Liver (tissue), 9 donors: ENCODE results near the gene CYP2J2. TPM values are rescaled to one million over a fixed set of nuclear protein-coding genes. Genes with fewer than 3 reads are reported as not detected.

Source experiments
- DNase-seq: peaks from one replicate; pipeline ENCODE4 v3.0.0-alpha.2; 2017; ENCODE audit warnings: low spot score
- H3K27ac ChIP-seq, 2 donors: one replicate each; pipeline ENCODE4 v1.7.0; 2013; ENCODE audit warnings: inconsistent platforms in 2 of 2, low read length in 2 of 2, control low read depth in 1 of 2, low read depth in 1 of 2, mild to moderate bottlenecking in 1 of 2
- H3K27me3 ChIP-seq, 4 donors: one replicate each; pipeline versions ENCODE4 v1.6.1 to v1.7.0; 2013; ENCODE audit warnings: low read length in 3 of 4, inconsistent platforms in 1 of 4, mild to moderate bottlenecking in 1 of 4, moderate library complexity in 1 of 4; ENCODE audit not compliant: control insufficient read depth in 4 of 4, insufficient read depth in 4 of 4
- H3K36me3 ChIP-seq, 4 donors: one replicate each; pipeline versions ENCODE4 v1.6.1 to v1.7.0; 2013; ENCODE audit warnings: low read length in 3 of 4, mild to moderate bottlenecking in 3 of 4, low read depth in 1 of 4, moderate library complexity in 1 of 4; ENCODE audit not compliant: control insufficient read depth in 4 of 4, insufficient read depth in 3 of 4
- H3K4me1 ChIP-seq, 4 donors: one replicate each; pipeline versions ENCODE4 v1.6.1 to v1.7.0; 2013; ENCODE audit warnings: low read length in 3 of 4, mild to moderate bottlenecking in 3 of 4, moderate library complexity in 1 of 4; ENCODE audit not compliant: control insufficient read depth in 4 of 4, insufficient read depth in 4 of 4
- H3K4me3 ChIP-seq, 3 donors: one replicate each; pipeline versions ENCODE4 v1.6.1 to v1.7.0; 2013; ENCODE audit warnings: low read length in 3 of 3, control low read depth in 1 of 3, low read depth in 1 of 3, mild to moderate bottlenecking in 1 of 3
- H3K9ac ChIP-seq, 2 donors: one replicate each; pipeline ENCODE4 v1.7.0; 2013; ENCODE audit warnings: low read length in 2 of 2, mild to moderate bottlenecking in 2 of 2, moderate library complexity in 2 of 2, control low read depth in 1 of 2, low read depth in 1 of 2
- H3K9me3 ChIP-seq, 4 donors: one replicate each; pipeline versions ENCODE4 v1.6.1 to v1.7.0; 2013; ENCODE audit warnings: low read length in 3 of 4; ENCODE audit not compliant: control insufficient read depth in 4 of 4
- CTCF ChIP-seq: fragments of 150-350 bp; IDR thresholded peaks from 2 replicates; pipeline ENCODE4 v1.5.1; 2017; ENCODE audit warnings: improper control_type of control experiment, low read depth, low read length; ENCODE audit not compliant: missing input control
- EGR1 ChIP-seq, 2 donors: IDR thresholded peaks; 2 replicates each; pipeline ENCODE4 v1.6.1; 2016 to 2018; ENCODE audit warnings: antibody characterized with exemption in 2 of 2, low read depth in 2 of 2
- FOXA1 ChIP-seq: IDR thresholded peaks from 2 replicates; pipeline ENCODE4 v1.6.1; 2016; ENCODE audit warnings: antibody characterized with exemption
- FOXA2 ChIP-seq: IDR thresholded peaks from 2 replicates; pipeline ENCODE4 v1.6.1; 2016; ENCODE audit warnings: antibody characterized with exemption
- HNF4A ChIP-seq, 2 donors: conservative IDR thresholded peaks; 2 replicates each; pipeline ENCODE4 v1.6.1; 2016; ENCODE audit warnings: antibody characterized with exemption in 2 of 2, mild to moderate bottlenecking in 2 of 2
- HNF4G ChIP-seq: IDR thresholded peaks from 2 replicates; pipeline ENCODE4 v1.6.1; 2016; ENCODE audit warnings: antibody characterized with exemption
- JUND ChIP-seq, 2 donors: IDR thresholded peaks; 2 replicates each; pipeline ENCODE4 v1.6.1; 2016; ENCODE audit warnings: antibody characterized with exemption in 2 of 2
- MAX ChIP-seq: IDR thresholded peaks from 2 replicates; pipeline ENCODE4 v1.6.1; 2016; ENCODE audit warnings: antibody characterized with exemption
- NR2F2 ChIP-seq: IDR thresholded peaks from 2 replicates; pipeline ENCODE4 v1.6.1; 2016; ENCODE audit warnings: antibody characterized with exemption
- RAD21 ChIP-seq, 2 donors: IDR thresholded peaks; 2 replicates each; pipeline ENCODE4 v1.6.1; 2016; ENCODE audit warnings: antibody characterized with exemption in 2 of 2, mild to moderate bottlenecking in 2 of 2
- REST ChIP-seq: IDR thresholded peaks from 2 replicates; pipeline ENCODE4 v1.6.1; 2016; ENCODE audit warnings: antibody characterized with exemption, mild to moderate bottlenecking
- SP1 ChIP-seq: IDR thresholded peaks from 2 replicates; pipeline ENCODE4 v1.6.1; 2018; ENCODE audit warnings: antibody characterized with exemption, mild to moderate bottlenecking
- TAF1 ChIP-seq: conservative IDR thresholded peaks from 2 replicates; pipeline ENCODE4 v1.6.1; 2016; ENCODE audit warnings: antibody characterized with exemption, mild to moderate bottlenecking
- YY1 ChIP-seq: IDR thresholded peaks from 2 replicates; pipeline ENCODE4 v1.6.1; 2016; ENCODE audit warnings: antibody characterized with exemption, mild to moderate bottlenecking
- ZBTB33 ChIP-seq: IDR thresholded peaks from 2 replicates; pipeline ENCODE4 v1.6.1; 2016; ENCODE audit warnings: antibody characterized with exemption
- WGBS: extraction: QIAGEN DNeasy Blood & Tissue Kit; methylation state at CpG from one replicate; pipeline ENCODE4 v1.1.7; 2013; 5-methylcytosine and 5-hydroxymethylcytosine counted together
- polyA plus RNA-seq, 2 donors: library from polyadenylated mRNA; stranded (reverse) in 1 of 2; unstranded in 1 of 2; fragments of 200-250 nt in 1 of 2; fragments of >200 nt in 1 of 2; fragmentation: Nextera tagmentation in 1 of 2; extraction: Ambion mirVana in 1 of 2; gene quantifications; one replicate each; pipeline versions ENCODE4 v1.2.1 to v1.2.3, GENCODE V29; 2013 to 2015
- total RNA-seq, 2 donors: library from RNA; depleted of rRNA; stranded (reverse); fragments of >200 nt; gene quantifications; one replicate each; pipeline ENCODE4 v1.2.3, GENCODE V29; 2014
- donor health status: healthy.
- donor health status: healthy.
- donor health status: healthy.
- donor health status: healthy.
- donor health status: healthy.

The CYP2J2 gene
- total and polyA plus RNA-seq, 4 donors = 29.4 to 77.9 (median 58.9) TPM

GRCh38 chr1:59871746-59872145 is 54.8 kb downstream of the CYP2J2 start:
- Histone ChIP-seq H3K4me1 (no peaks in the 10 kb centered on the region), H3K27me3 (no peaks in the 10 kb centered on the region), H3K9me3 (no peaks in the 10 kb centered on the region), H3K27ac (no peak overlapping the region), H3K9ac (no peak overlapping the region), H3K4me3 (no peak overlapping the region), H3K36me3 (peaks cover 5 to 39% (median 30%) of the 10 kb centered on the region in 4 donors)
- TF ChIP-seq HNF4A (conservative IDR thresholded peaks at IDR 0.05) (no peak), HNF4G (no peak), CTCF (no peak), MAX (no peak), YY1 (no peak), JUND (IDR thresholded peaks at IDR 0.05) (no peak), FOXA2 (no peak), RAD21 (IDR thresholded peaks at IDR 0.05) (no peak), NR2F2 (no peak), REST (no peak), SP1 (no peak)
- DNase-seq = no peak

- DNase-seq = no peak
- Histone ChIP-seq H3K36me3 (peaks cover 3 to 43% (median 26%) of the 10 kb centered on the region in 4 donors), H3K27ac (no peak overlapping the region), H3K4me3 (no peak overlapping the region), H3K9me3 (no peaks in the 10 kb centered on the region), H3K4me1 (peaks cover 0 to 2% (median 0%) of the 10 kb centered on the region in 4 donors), H3K9ac (no peak overlapping the region), H3K27me3 (no peaks in the 10 kb centered on the region)
- TF ChIP-seq TAF1 = no peak
- no peak for TF ChIP-seq REST
- no peak for TF ChIP-seq FOXA1
- TF ChIP-seq JUND (IDR thresholded peaks at IDR 0.05) = no peak
- no peak for TF ChIP-seq HNF4A (conservative IDR thresholded peaks at IDR 0.05)
- no peak for TF ChIP-seq CTCF
- no peak for TF ChIP-seq FOXA2
- no peak for TF ChIP-seq MAX
- no peak for TF ChIP-seq NR2F2
- TF ChIP-seq HNF4G = no peak
- TF ChIP-seq EGR1 (IDR thresholded peaks at IDR 0.05; ENCODE audit: low read depth in 2 of 2) = no peak
- TF ChIP-seq ZBTB33 = no peak
- 89% methylated on average over 2 of the region's 2 CpGs for WGBS
These were observed 60.1 kb downstream of the CYP2J2 start for GRCh38 chr1:59866462-59866861.
